ENCODE measurements around the gene RABAC1.

DNA sequence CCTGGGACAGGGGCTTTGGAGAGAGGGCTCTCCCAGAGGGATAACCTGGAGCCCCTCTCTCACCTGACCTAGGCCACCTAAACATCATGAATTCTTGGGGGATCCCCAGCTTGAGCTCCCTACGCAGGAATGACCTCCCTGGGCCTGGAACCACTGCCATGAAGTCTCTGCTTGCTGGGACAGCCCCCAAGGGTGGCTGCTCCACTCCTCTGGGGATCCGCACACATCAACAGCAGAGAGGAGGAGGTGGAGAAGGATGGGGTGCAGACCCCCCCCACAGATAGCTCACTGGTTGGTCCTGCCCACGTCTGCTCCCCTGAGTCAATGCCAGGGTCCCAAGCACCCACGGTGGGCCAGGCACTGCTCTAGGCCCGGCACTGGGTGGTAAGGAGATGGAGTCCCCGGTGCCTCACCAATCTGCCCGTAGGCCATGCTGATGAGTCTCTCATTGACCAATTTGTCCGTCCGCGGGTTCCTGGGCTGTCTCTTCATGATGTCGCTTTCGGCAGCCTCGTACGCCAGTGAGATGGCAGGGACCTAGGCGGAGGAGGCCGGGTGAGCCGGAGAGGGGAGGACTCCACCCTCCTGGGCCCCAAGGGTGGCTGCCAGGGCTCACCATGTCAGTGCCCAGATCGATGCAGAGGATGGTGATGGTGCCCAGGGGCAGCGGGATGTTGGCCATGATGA, 10.8 kb upstream of the RABAC1 start:
- no peak for TF ChIP-seq EZH2 (IDR thresholded peaks at IDR 0.05; ENCODE audit: borderline replicate concordance, low read depth, low read length, poor library complexity, severe bottlenecking)
- TF ChIP-seq, protein P1, sequence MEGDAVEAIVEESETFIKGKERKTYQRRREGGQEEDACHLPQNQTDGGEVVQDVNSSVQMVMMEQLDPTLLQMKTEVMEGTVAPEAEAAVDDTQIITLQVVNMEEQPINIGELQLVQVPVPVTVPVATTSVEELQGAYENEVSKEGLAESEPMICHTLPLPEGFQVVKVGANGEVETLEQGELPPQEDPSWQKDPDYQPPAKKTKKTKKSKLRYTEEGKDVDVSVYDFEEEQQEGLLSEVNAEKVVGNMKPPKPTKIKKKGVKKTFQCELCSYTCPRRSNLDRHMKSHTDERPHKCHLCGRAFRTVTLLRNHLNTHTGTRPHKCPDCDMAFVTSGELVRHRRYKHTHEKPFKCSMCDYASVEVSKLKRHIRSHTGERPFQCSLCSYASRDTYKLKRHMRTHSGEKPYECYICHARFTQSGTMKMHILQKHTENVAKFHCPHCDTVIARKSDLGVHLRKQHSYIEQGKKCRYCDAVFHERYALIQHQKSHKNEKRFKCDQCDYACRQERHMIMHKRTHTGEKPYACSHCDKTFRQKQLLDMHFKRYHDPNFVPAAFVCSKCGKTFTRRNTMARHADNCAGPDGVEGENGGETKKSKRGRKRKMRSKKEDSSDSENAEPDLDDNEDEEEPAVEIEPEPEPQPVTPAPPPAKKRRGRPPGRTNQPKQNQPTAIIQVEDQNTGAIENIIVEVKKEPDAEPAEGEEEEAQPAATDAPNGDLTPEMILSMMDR (conservative IDR thresholded peaks at IDR 0.05; ENCODE audit: low read depth, low read length) = no peak
